ENCODE data around the gene RELB.

GRCh38 chr19:44960906-44961728 lies 40.1 kb upstream of the RELB start:
- no peak for TF ChIP-seq CTCF (IDR thresholded peaks at IDR 0.05; ENCODE audit: extremely low read depth in 1 of 2, insufficient read depth in 1 of 2, low read depth in 1 of 2, low read length in 2 of 2)
- no peak for TF ChIP-seq POLR2AphosphoS5 (IDR thresholded peaks at IDR 0.05; ENCODE audit: insufficient read depth, low read depth, low read length)
- TF ChIP-seq JUN (IDR thresholded peaks at IDR 0.05; ENCODE audit: borderline replicate concordance, insufficient read depth, insufficient read length, low read depth), result no peak
